ENCODE results near the gene ZNF385D. TPM values are rescaled to one million over a fixed set of nuclear protein-coding genes. Genes with fewer than 3 reads are reported as not detected.

The ZNF385D gene
- polyA plus RNA-seq, 1 donor: 2.2 TPM

DNA sequence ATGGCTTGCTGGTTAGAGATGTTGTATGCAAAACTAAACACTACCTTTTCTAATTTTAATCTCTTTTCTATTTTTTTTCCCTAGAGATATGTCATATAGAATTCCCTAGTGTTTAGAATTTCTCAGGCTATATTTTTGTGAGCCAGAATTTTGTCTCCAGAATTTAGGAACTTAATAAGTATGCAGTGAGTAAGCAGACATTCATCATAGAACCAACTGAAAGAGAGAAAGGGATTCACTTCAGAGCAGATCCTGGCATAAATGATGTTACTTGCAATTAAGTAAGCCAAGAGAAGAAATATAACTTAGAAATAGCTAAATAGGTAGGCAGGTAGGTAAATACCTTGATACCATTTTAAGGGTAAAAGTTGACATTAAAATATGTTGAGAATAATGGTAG is 288.9 kb downstream of the ZNF385D start:
- Histone ChIP-seq H3K4me3 (ENCODE audit: low read length) (no peak overlapping the region), H3K36me3 (ENCODE audit: control insufficient read depth, insufficient read depth, low read length) (no peaks in the 10 kb centered on the region), H3K9me3 (ENCODE audit: control insufficient read depth, low read depth, low read length) (no peaks in the 10 kb centered on the region), H3K27me3 (ENCODE audit: control insufficient read depth, insufficient read depth, low read length) (no peaks in the 10 kb centered on the region), H3K4me1 (ENCODE audit: control insufficient read depth, insufficient read depth, low read length) (no peaks in the 10 kb centered on the region), H3K27ac (ENCODE audit: low read length) (no peak overlapping the region)
- DNase-seq: no peak

DNA sequence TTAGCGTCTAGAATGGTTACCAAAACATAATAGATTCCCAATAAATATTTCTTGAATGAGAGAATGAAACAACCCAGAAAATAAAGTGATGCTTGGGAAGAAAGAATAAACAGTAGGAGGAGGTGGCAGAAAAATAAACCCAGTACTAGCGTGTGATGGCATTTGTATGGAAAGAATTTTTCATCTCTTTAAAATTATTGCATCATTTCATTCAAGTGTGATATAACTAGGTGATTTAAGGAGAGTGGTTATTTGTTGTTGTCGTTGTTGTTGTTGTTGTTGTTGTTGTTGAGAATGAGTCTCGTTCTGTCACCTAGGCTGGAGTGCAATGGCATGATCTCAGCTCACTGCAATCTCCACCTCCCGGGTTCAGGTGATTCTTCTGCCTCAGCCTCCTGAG is 293.9 kb downstream of the ZNF385D start:
- no peak overlapping the region for H3K27ac ChIP-seq (ENCODE audit: low read length)
- no peak overlapping the region for H3K4me3 ChIP-seq (ENCODE audit: low read length)
- H3K27me3 ChIP-seq (ENCODE audit: control insufficient read depth, insufficient read depth, low read length): no peaks in the 10 kb centered on the region
- H3K4me1 ChIP-seq (ENCODE audit: control insufficient read depth, insufficient read depth, low read length): no peaks in the 10 kb centered on the region
- H3K9me3 ChIP-seq (ENCODE audit: control insufficient read depth, low read depth, low read length): no peaks in the 10 kb centered on the region
- H3K36me3 ChIP-seq (ENCODE audit: control insufficient read depth, insufficient read depth, low read length): no peaks in the 10 kb centered on the region
- DNase-seq: no peak
- 100% methylated on average over 2 of the region's 5 CpGs for WGBS (ENCODE audit: insufficient coverage, low lambda C conversion rate)

DNA sequence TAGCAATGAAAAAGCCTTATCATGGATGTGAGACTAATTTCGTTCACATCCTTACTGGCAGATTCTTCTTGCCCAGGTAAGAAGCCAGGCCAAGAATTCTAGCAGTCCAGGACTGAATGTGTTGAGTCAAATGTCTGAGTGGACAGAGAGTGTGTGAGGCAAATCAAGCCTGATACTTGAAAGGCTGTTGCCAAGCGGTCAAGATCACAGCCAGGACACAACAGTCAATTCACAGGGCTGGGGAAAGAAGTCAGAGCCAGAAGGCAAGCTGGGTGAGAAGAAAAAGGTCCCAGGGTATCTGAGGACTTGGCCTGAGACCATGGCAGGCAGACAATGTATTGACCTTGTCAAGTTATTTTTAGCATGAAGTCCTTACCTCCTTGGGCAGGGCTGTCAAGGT is 301.3 kb downstream of the ZNF385D start:
- H3K4me1 ChIP-seq (ENCODE audit: control insufficient read depth, insufficient read depth, low read length): no peaks in the 10 kb centered on the region
- H3K27ac ChIP-seq (ENCODE audit: low read length): no peak overlapping the region
- no CpG with 5 or more reads among the region's 2 CpGs for WGBS (ENCODE audit: insufficient coverage, low lambda C conversion rate)
- no peaks in the 10 kb centered on the region for H3K36me3 ChIP-seq (ENCODE audit: control insufficient read depth, insufficient read depth, low read length)
- H3K4me3 ChIP-seq (ENCODE audit: low read length): no peak overlapping the region
- no peaks in the 10 kb centered on the region for H3K9me3 ChIP-seq (ENCODE audit: control insufficient read depth, low read depth, low read length)
- no peak for DNase-seq
- H3K27me3 ChIP-seq (ENCODE audit: control insufficient read depth, insufficient read depth, low read length): no peaks in the 10 kb centered on the region

DNA sequence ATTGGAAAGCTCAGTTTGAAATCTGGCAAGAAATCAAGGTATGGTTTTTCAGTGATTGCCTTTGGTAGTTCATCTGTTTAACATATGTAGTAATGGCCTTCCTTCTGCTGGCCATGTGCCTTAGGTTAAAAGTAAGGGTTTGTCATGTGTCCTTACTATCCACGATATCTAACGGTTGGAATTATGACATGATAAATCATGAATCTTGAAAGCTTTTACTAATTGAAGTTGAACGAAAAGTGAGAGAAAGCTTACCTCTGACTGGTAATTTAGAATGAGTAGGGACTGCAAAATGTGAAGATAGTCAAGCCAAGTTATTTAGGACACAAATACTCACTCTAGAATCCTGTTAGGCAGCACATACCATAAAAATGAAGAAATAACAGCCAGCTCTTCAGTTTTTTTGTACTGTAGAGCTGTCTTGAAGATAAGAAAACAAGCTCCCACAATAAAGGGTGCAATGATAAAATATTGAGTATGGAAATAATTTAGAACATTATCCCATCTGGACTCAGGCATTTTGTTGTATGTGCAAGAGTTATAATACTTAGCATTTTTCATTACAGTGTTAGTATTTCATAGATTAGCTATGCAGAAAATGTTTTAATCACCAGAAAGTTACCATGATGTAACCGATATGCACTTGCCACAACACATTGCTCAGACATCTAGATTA is 303.4 kb downstream of the ZNF385D start:
- 94% methylated on average over 3 of the region's 4 CpGs for WGBS (ENCODE audit: insufficient coverage, low lambda C conversion rate)
- H3K9me3 ChIP-seq (ENCODE audit: control insufficient read depth, low read depth, low read length): no peaks in the 10 kb centered on the region
- H3K36me3 ChIP-seq (ENCODE audit: control insufficient read depth, insufficient read depth, low read length): no peaks in the 10 kb centered on the region
- H3K4me3 ChIP-seq (ENCODE audit: low read length): no peak overlapping the region
- no peak overlapping the region for H3K27ac ChIP-seq (ENCODE audit: low read length)
- H3K27me3 ChIP-seq (ENCODE audit: control insufficient read depth, insufficient read depth, low read length): no peaks in the 10 kb centered on the region
- no peak for DNase-seq
- no peaks in the 10 kb centered on the region for H3K4me1 ChIP-seq (ENCODE audit: control insufficient read depth, insufficient read depth, low read length)

DNA sequence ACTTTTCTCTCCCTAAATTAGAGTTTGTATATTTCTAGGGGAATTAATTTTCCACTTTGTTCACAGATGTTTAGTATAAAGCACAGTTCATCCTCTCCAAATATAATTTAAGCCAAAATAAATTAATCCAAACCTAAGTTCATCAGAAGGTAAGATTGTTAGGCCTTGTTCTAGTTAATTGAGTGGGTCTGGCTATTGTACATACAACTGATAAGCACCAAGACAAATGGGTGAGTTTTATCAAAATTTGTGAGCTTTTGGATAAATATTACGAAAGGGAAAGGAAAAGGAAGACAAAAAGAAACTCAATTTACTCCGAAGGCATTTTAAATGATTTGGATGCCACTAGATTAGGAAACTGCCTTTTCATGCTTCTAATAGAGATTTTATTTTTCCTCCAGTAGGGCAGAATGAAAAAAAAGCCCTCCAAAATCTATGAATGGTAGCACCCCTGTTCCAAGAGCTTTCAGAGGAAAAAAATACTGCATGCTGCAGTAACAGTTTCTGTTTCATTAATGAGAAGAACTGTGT is 304.0 kb downstream of the ZNF385D start:
- Histone ChIP-seq H3K4me3 (ENCODE audit: low read length) (no peak overlapping the region), H3K9me3 (ENCODE audit: control insufficient read depth, low read depth, low read length) (no peaks in the 10 kb centered on the region), H3K27me3 (ENCODE audit: control insufficient read depth, insufficient read depth, low read length) (no peaks in the 10 kb centered on the region), H3K4me1 (ENCODE audit: control insufficient read depth, insufficient read depth, low read length) (no peaks in the 10 kb centered on the region), H3K36me3 (ENCODE audit: control insufficient read depth, insufficient read depth, low read length) (no peaks in the 10 kb centered on the region), H3K27ac (ENCODE audit: low read length) (no peak overlapping the region)
- WGBS (ENCODE audit: insufficient coverage, low lambda C conversion rate): no CpG with 5 or more reads among the region's 2 CpGs
- no peak for DNase-seq

DNA sequence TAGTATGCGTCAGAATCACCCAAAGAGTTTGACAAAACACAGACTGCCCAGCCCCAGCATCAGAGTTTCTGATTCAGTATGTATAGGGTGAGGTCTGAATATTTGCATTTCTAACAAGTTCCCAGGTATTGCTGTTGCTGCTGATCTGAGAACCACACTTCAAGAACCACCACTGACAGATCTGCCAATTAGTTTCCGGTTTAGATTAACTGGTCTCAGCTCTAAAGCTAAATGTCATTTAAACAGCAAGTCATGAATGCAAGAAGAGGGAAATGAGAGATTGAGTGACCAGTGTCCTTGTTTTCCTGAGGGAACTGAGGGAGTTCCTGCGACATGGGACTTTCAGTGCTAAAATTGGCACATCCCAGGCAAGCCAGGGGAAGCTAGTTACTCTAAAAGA is 305.0 kb downstream of the ZNF385D start:
- H3K27me3 ChIP-seq (ENCODE audit: control insufficient read depth, insufficient read depth, low read length): no peaks in the 10 kb centered on the region
- H3K4me3 ChIP-seq (ENCODE audit: low read length): no peak overlapping the region
- no peak overlapping the region for H3K27ac ChIP-seq (ENCODE audit: low read length)
- DNase-seq: no peak
- WGBS (ENCODE audit: insufficient coverage, low lambda C conversion rate): 20% methylated on average over 1 of the region's 3 CpGs
- no peaks in the 10 kb centered on the region for H3K9me3 ChIP-seq (ENCODE audit: control insufficient read depth, low read depth, low read length)
- H3K36me3 ChIP-seq (ENCODE audit: control insufficient read depth, insufficient read depth, low read length): no peaks in the 10 kb centered on the region
- no peaks in the 10 kb centered on the region for H3K4me1 ChIP-seq (ENCODE audit: control insufficient read depth, insufficient read depth, low read length)

DNA sequence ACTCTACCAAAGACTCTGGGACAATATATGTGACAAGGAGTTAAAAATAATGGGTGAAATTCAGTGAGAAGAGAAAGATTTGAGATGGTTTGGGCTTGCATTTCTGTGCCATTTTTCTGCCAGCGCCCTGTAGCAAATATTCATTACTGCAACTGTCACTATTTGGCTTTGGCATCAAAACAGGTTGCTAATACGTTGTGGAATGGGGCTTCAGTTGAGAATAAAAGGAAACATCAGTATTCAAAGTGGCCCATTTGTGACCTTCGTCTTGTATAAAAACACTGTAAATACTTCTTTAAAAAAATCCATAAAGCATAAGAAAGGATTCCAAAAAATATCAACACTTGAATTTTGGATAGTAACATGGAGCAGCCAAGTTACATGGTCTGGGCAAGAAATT is 309.2 kb downstream of the ZNF385D start:
- Histone ChIP-seq H3K4me1 (ENCODE audit: control insufficient read depth, insufficient read depth, low read length) (no peaks in the 10 kb centered on the region), H3K27ac (ENCODE audit: low read length) (no peak overlapping the region), H3K4me3 (ENCODE audit: low read length) (no peak overlapping the region), H3K36me3 (ENCODE audit: control insufficient read depth, insufficient read depth, low read length) (no peaks in the 10 kb centered on the region), H3K9me3 (ENCODE audit: control insufficient read depth, low read depth, low read length) (no peaks in the 10 kb centered on the region), H3K27me3 (ENCODE audit: control insufficient read depth, insufficient read depth, low read length) (no peaks in the 10 kb centered on the region)
- DNase-seq: no peak
- WGBS (ENCODE audit: insufficient coverage, low lambda C conversion rate): no CpG with 5 or more reads among the region's 3 CpGs

DNA sequence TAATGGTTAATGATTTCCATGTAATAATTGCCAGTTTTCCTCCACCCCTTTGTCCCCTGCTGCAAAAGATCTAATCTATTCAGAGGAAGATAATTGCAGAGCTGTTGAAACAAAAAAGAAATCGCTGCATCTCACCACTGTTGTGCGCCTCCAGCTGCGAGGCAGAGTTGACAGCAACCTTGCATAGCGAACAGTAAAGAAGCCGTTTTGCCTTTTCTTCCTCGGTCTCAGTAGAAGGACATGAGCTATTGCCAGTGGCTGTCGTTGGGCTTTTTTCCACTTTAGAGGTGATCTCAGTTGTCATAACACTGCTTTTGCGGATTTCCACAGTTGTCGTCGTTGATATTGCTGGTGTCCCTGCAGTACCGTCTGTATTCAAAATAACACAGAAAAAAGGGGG is 314.2 kb downstream of the ZNF385D start:
- no peak for DNase-seq
- Histone ChIP-seq H3K9me3 (ENCODE audit: control insufficient read depth, low read depth, low read length) (no peaks in the 10 kb centered on the region), H3K27me3 (ENCODE audit: control insufficient read depth, insufficient read depth, low read length) (no peaks in the 10 kb centered on the region), H3K27ac (ENCODE audit: low read length) (no peak overlapping the region), H3K4me1 (ENCODE audit: control insufficient read depth, insufficient read depth, low read length) (no peaks in the 10 kb centered on the region), H3K36me3 (ENCODE audit: control insufficient read depth, insufficient read depth, low read length) (no peaks in the 10 kb centered on the region), H3K4me3 (ENCODE audit: low read length) (no peak overlapping the region)
- 95% methylated on average over 4 of the region's 11 CpGs for WGBS (ENCODE audit: insufficient coverage, low lambda C conversion rate)

DNA sequence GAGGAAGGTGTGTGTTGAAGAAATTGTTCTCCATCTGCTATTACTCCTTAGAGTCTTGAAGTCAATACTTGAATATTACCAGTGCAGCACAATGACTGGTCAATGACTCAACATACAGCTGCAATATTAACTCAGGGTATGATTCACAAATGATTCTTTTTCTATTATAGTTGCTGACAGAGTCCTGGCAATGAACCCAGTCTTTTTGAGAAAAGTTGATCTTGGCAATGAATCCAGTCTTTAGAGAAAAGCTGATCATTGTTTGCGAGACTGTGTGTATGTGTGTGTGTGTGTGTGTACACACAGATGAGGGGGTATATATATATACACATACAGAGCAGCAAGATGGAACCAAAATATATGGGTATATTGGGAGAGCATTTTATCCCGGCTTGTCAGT is 315.1 kb downstream of the ZNF385D start:
- DNase-seq: no peak
- no peak overlapping the region for H3K27ac ChIP-seq (ENCODE audit: low read length)
- H3K27me3 ChIP-seq (ENCODE audit: control insufficient read depth, insufficient read depth, low read length): no peaks in the 10 kb centered on the region
- no CpG with 5 or more reads among the region's 2 CpGs for WGBS (ENCODE audit: insufficient coverage, low lambda C conversion rate)
- no peaks in the 10 kb centered on the region for H3K4me1 ChIP-seq (ENCODE audit: control insufficient read depth, insufficient read depth, low read length)
- no peak overlapping the region for H3K4me3 ChIP-seq (ENCODE audit: low read length)
- H3K9me3 ChIP-seq (ENCODE audit: control insufficient read depth, low read depth, low read length): no peaks in the 10 kb centered on the region
- no peaks in the 10 kb centered on the region for H3K36me3 ChIP-seq (ENCODE audit: control insufficient read depth, insufficient read depth, low read length)

DNA sequence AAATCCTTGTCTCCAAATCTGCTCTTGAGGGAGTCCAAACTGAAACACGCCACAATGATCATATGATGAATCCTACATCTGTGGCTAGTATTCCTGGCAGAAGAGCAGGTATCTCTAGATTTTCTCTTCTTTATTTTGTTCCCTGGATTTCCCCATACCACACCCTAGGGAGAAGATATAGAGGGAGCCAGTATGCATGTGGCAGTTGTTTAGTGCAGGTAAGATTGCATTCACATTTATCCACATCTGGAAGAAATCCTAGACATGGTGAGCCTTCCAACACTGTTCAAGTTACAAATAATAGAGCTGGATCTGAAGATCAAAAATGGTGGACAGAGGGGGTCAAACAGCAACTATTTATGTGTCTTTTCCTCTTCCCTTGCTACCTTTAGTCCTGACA is 316.7 kb downstream of the ZNF385D start:
- no peaks in the 10 kb centered on the region for H3K9me3 ChIP-seq (ENCODE audit: control insufficient read depth, low read depth, low read length)
- H3K4me1 ChIP-seq (ENCODE audit: control insufficient read depth, insufficient read depth, low read length): no peaks in the 10 kb centered on the region
- no peak overlapping the region for H3K27ac ChIP-seq (ENCODE audit: low read length)
- no peak for DNase-seq
- no peaks in the 10 kb centered on the region for H3K27me3 ChIP-seq (ENCODE audit: control insufficient read depth, insufficient read depth, low read length)
- no peaks in the 10 kb centered on the region for H3K36me3 ChIP-seq (ENCODE audit: control insufficient read depth, insufficient read depth, low read length)
- H3K4me3 ChIP-seq (ENCODE audit: low read length): no peak overlapping the region
- no CpG with 5 or more reads among the region's 1 CpG for WGBS (ENCODE audit: insufficient coverage, low lambda C conversion rate)

DNA sequence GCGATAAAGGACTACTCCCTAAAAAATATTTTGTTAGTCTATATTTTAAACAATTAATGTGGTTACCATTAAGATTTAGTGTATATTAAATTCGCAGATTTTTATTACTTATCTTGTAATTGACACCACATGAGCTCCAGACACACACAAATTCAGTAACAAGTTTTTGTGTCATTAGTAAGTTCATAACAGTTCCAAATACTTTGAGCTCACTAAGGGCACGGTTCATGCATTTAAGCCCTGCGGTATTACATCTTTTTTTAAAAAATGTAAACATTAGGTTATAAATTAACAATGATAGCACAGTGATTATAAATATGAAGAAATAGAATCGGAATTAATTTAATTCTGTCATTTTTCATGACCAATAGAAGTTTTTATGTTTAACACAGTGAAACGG is 317.3 kb downstream of the ZNF385D start:
- Histone ChIP-seq H3K27me3 (ENCODE audit: control insufficient read depth, insufficient read depth, low read length) (no peaks in the 10 kb centered on the region), H3K4me1 (ENCODE audit: control insufficient read depth, insufficient read depth, low read length) (no peaks in the 10 kb centered on the region), H3K36me3 (ENCODE audit: control insufficient read depth, insufficient read depth, low read length) (no peaks in the 10 kb centered on the region), H3K4me3 (ENCODE audit: low read length) (no peak overlapping the region), H3K9me3 (ENCODE audit: control insufficient read depth, low read depth, low read length) (no peaks in the 10 kb centered on the region), H3K27ac (ENCODE audit: low read length) (no peak overlapping the region)
- WGBS (ENCODE audit: insufficient coverage, low lambda C conversion rate): 73% methylated on average over 5 of the region's 6 CpGs
- no peak for DNase-seq

Data from large intestine (tissue), 3 donors.